Stomach (tissue), 9 donors: ENCODE results near the gene PDE8A. TPM values are rescaled to one million over a fixed set of nuclear protein-coding genes. Genes with fewer than 3 reads are reported as not detected.

ENCODE experiments used
- DNase-seq, 2 donors: peaks; one replicate each; pipeline versions ENCODE4 v3.0.0 to v3.0.0-alpha.2; 2013 to 2019
- H3K27ac ChIP-seq, 5 donors: fragments of 200-600 bp in 4 of 5; sonication (generic) in 4 of 5; one replicate each; pipeline ENCODE4 v1.5.1; 2013 to 2019; ENCODE audit warnings: mild to moderate bottlenecking in 1 of 5, moderate library complexity in 1 of 5
- H3K27me3 ChIP-seq, 3 donors: fragments of 200-600 bp; sonication (generic); one replicate each; pipeline ENCODE4 v1.5.1; 2017 to 2019; ENCODE audit warnings: mixed run types in 1 of 3
- H3K36me3 ChIP-seq, 4 donors: fragments of 200-600 bp; sonication (generic); 1 replicate in 3 of 4; 2 replicates in 1 of 4; pipeline ENCODE4 v1.5.1; 2016 to 2019
- H3K4me1 ChIP-seq, 4 donors: fragments of 200-600 bp; sonication (generic); one replicate each; pipeline ENCODE4 v1.5.1; 2016 to 2019
- H3K4me3 ChIP-seq, 4 donors: fragments of 200-600 bp; sonication (generic) in 3 of 4; one replicate each; pipeline ENCODE4 v1.5.1; 2016 to 2019; ENCODE audit warnings: mild to moderate bottlenecking in 1 of 4
- H3K9me3 ChIP-seq, 4 donors: fragments of 200-600 bp; sonication (generic); one replicate each; pipeline ENCODE4 v1.5.1; 2016 to 2019
- CTCF ChIP-seq, 7 experiments: fragments of 450-650 bp in 4 of 7; fragments of 200-600 bp in 3 of 7; sonication (generic) in 3 of 7; IDR thresholded peaks; one replicate each; pipeline ENCODE4 v1.5.1; 2016 to 2019; ENCODE audit warnings: antibody characterized with exemption in 7 of 7, control low read depth in 2 of 7, mild to moderate bottlenecking in 1 of 7
- EP300 ChIP-seq: sonication (generic); formaldehyde crosslinking; IDR thresholded peaks from one replicate; pipeline ENCODE4 v1.6.1; 2017; ENCODE audit warnings: antibody characterized with exemption
- POLR2A ChIP-seq, 4 donors: fragments of 450-650 bp; IDR thresholded peaks; one replicate each; pipeline ENCODE4 v1.6.1; 2016; ENCODE audit warnings: antibody characterized with exemption in 4 of 4, control low read depth in 2 of 4, mild to moderate bottlenecking in 1 of 4, moderate library complexity in 1 of 4
- POLR2AphosphoS5 ChIP-seq, 3 donors: sonication (generic); formaldehyde crosslinking; IDR thresholded peaks; one replicate each; pipeline ENCODE4 v1.6.1; 2016; ENCODE audit warnings: antibody characterized with exemption in 3 of 3
- WGBS, 5 donors: extraction: QIAGEN DNeasy Blood & Tissue Kit in 3 of 5; methylation state at CpG; one replicate each; pipeline versions ENCODE4 v1.1.5 to v1.1.7; 2013 to 2018; 5-methylcytosine and 5-hydroxymethylcytosine counted together
- intact Hi-C: fragments of 100-400 bp; cut with DNase I; formaldehyde crosslinking; loops from one replicate; pipeline ENCODE4 v1.15.1; 2023; ENCODE audit warnings: low total_unique reads
- polyA plus RNA-seq, 3 donors: library from polyadenylated mRNA; stranded (reverse); fragments of 200-250 nt; gene quantifications; one replicate each; pipeline ENCODE4 v1.2.3, GENCODE V29; 2013
- total RNA-seq, 5 donors: library from RNA; depleted of rRNA; stranded (reverse); fragments of >200 nt; gene quantifications; one replicate each; pipeline versions ENCODE4 v1.1.0 to v1.2.3, GENCODE V29; 2014 to 2016
- donor health status: healthy with polysubstance abuse.
- donor health status: Bipolar disorder and iron deficiency.
- donor health status: healthy.

PDE8A gene
- total and polyA plus RNA-seq, 8 donors = 15.6 to 85.9 (median 38.3) TPM

GRCh38 chr15:85063522-85064079, 81.9 kb downstream of the PDE8A start:
- Histone ChIP-seq H3K27me3 (no peaks in the 10 kb centered on the region), H3K4me1 (peaks cover 0 to 11% (median 3%) of the 10 kb centered on the region in 4 donors), H3K9me3 (no peaks in the 10 kb centered on the region), H3K36me3 (peaks cover 0 to 20% (median 17%) of the 10 kb centered on the region in 4 donors), H3K4me3 (no peak overlapping the region), H3K27ac (no peak overlapping the region)
- no peak for TF ChIP-seq POLR2A (IDR thresholded peaks at IDR 0.05)
- TF ChIP-seq CTCF (IDR thresholded peaks at IDR 0.05) = no peak
- no peak for TF ChIP-seq EP300
- TF ChIP-seq POLR2AphosphoS5 (IDR thresholded peaks at IDR 0.05) = no peak
- no peak for DNase-seq
- intact Hi-C loops = no loop called here
- WGBS, 5 donors = 93 to 100% (median 97%) methylated on average over 1 of the region's 1 CpG

GRCh38 chr15:85064710-85065109, 83.1 kb downstream of the PDE8A start:
- intact Hi-C loops = no loop called here
- Histone ChIP-seq H3K4me1 (peaks cover 0 to 11% (median 3%) of the 10 kb centered on the region in 4 donors), H3K27me3 (no peaks in the 10 kb centered on the region), H3K27ac (no peak overlapping the region), H3K9me3 (no peaks in the 10 kb centered on the region), H3K4me3 (no peak overlapping the region), H3K36me3 (peaks cover 0 to 27% (median 24%) of the 10 kb centered on the region in 4 donors)
- DNase-seq = no peak
- TF ChIP-seq POLR2AphosphoS5 (IDR thresholded peaks at IDR 0.05) (no peak), POLR2A (IDR thresholded peaks at IDR 0.05) (no peak), CTCF (IDR thresholded peaks at IDR 0.05) (no peak), EP300 (no peak)
- 92 to 98% (median 96%) methylated on average over 1 of the region's 1 CpG for WGBS, 5 donors

GRCh38 chr15:85071061-85071460, 89.4 kb downstream of the PDE8A start:
- intact Hi-C loops = no loop called here
- no peak for DNase-seq
- no peaks in the 10 kb centered on the region for H3K9me3 ChIP-seq
- peaks cover 0 to 70% (median 50%) of the 10 kb centered on the region in 4 donors for H3K36me3 ChIP-seq
- no peak overlapping the region for H3K27ac ChIP-seq
- H3K27me3 ChIP-seq = no peaks in the 10 kb centered on the region
- peaks cover 0 to 5% (median 0%) of the 10 kb centered on the region in 4 donors for H3K4me1 ChIP-seq
- H3K4me3 ChIP-seq = no peak overlapping the region
- 87 to 95% (median 93%) methylated on average over 2 of the region's 2 CpGs for WGBS, 5 donors
- TF ChIP-seq EP300 (no peak), CTCF (IDR thresholded peaks at IDR 0.05) (no peak), POLR2A (IDR thresholded peaks at IDR 0.05) (no peak), POLR2AphosphoS5 (IDR thresholded peaks at IDR 0.05) (no peak)

GRCh38 chr15:85071504-85071903, 89.8 kb downstream of the PDE8A start:
- Histone ChIP-seq H3K4me1 (peaks cover 0 to 5% (median 0%) of the 10 kb centered on the region in 4 donors), H3K27me3 (no peaks in the 10 kb centered on the region), H3K36me3 (peaks cover 0 to 70% (median 51%) of the 10 kb centered on the region in 4 donors), H3K9me3 (no peaks in the 10 kb centered on the region), H3K27ac (no peak overlapping the region), H3K4me3 (no peak overlapping the region)
- 87 to 94% (median 91%) methylated on average over 4 of the region's 4 CpGs for WGBS, 5 donors
- intact Hi-C loops = no loop called here
- TF ChIP-seq POLR2AphosphoS5 (IDR thresholded peaks at IDR 0.05) (no peak), EP300 (no peak)
- DNase-seq = no peak

GRCh38 chr15:85072917-85073316, 91.3 kb downstream of the PDE8A start:
- Histone ChIP-seq H3K9me3 (no peaks in the 10 kb centered on the region), H3K27me3 (no peaks in the 10 kb centered on the region), H3K4me3 (no peak overlapping the region), H3K27ac (no peak overlapping the region), H3K4me1 (peaks cover 0 to 5% (median 0%) of the 10 kb centered on the region in 4 donors), H3K36me3 (peaks cover 0 to 70% (median 45%) of the 10 kb centered on the region in 4 donors)
- 80 to 97% (median 86%) methylated on average over 4 of the region's 4 CpGs for WGBS, 5 donors
- intact Hi-C loops = no loop called here
- DNase-seq = no peak
- no peak for TF ChIP-seq EP300
- TF ChIP-seq POLR2A (IDR thresholded peaks at IDR 0.05) = no peak
- no peak for TF ChIP-seq CTCF (IDR thresholded peaks at IDR 0.05)
- TF ChIP-seq POLR2AphosphoS5 (IDR thresholded peaks at IDR 0.05) = no peak
